Daoy (cell line): ENCODE data around the gene CDC42BPA. TPM values are rescaled to one million over a fixed set of nuclear protein-coding genes. Genes with fewer than 3 reads are reported as not detected.

Source experiments
- DNase-seq: peaks from one replicate; pipeline ENCODE4 v3.0.0-alpha.2; 2015; ENCODE audit warnings: low read depth
- total RNA-seq: library from RNA; depleted of rRNA; stranded (reverse); fragments of >200 nt; shearing (Covaris generic); gene quantifications from 2 replicates; pipeline ENCODE4 v1.2.3, GENCODE V29; 2014

CDC42BPA gene
- total RNA-seq, 1 experiment from 2014 or later = 18.5 TPM

- DNase-seq = no peak
Measured at GRCh38 chr1:227214207-227214606, 104.1 kb downstream of the CDC42BPA start.

- no peak for DNase-seq
Measured at GRCh38 chr1:227213426-227213825, 104.9 kb downstream of the CDC42BPA start.

GRCh38 chr1:227212164-227212563, 106.1 kb downstream of the CDC42BPA start:
- no peak for DNase-seq

- DNase-seq = no peak
Measured at GRCh38 chr1:227210604-227211003, 107.7 kb downstream of the CDC42BPA start.

- DNase-seq = no peak
Measured at GRCh38 chr1:227197064-227197463, 121.2 kb downstream of the CDC42BPA start.

GRCh38 chr1:227192163-227192562, 126.1 kb downstream of the CDC42BPA start:
- DNase-seq = peak; percentile 77

- DNase-seq = no peak
Measured at GRCh38 chr1:227191607-227192006, 126.7 kb downstream of the CDC42BPA start.

GRCh38 chr1:227190321-227190720, 128.0 kb downstream of the CDC42BPA start:
- DNase-seq = no peak

GRCh38 chr1:227185291-227185690, 133.0 kb downstream of the CDC42BPA start:
- DNase-seq = no peak

GRCh38 chr1:227182012-227182411, 136.3 kb downstream of the CDC42BPA start:
- no peak for DNase-seq

GRCh38 chr1:227175611-227176010, 142.7 kb downstream of the CDC42BPA start:
- no peak for DNase-seq

GRCh38 chr1:227174164-227174563, 144.1 kb downstream of the CDC42BPA start:
- no peak for DNase-seq

- no peak for DNase-seq
Measured at GRCh38 chr1:227170361-227171166, 147.7 kb downstream of the CDC42BPA start.

- DNase-seq = no peak
Measured at GRCh38 chr1:227169343-227169742, 148.9 kb downstream of the CDC42BPA start.

GRCh38 chr1:227167276-227168101, 150.8 kb downstream of the CDC42BPA start:
- no peak for DNase-seq

GRCh38 chr1:227166559-227166958, 151.7 kb downstream of the CDC42BPA start:
- no peak for DNase-seq

- DNase-seq = no peak
Measured at GRCh38 chr1:227161470-227161869, 156.8 kb downstream of the CDC42BPA start.

GRCh38 chr1:227156520-227156919, 161.8 kb downstream of the CDC42BPA start:
- DNase-seq = no peak

GRCh38 chr1:227155688-227156087, 162.6 kb downstream of the CDC42BPA start:
- DNase-seq = no peak

- no peak for DNase-seq
Measured at GRCh38 chr1:227155004-227155403, 163.3 kb downstream of the CDC42BPA start.

GRCh38 chr1:227152525-227152924, 165.8 kb downstream of the CDC42BPA start:
- DNase-seq = no peak

- no peak for DNase-seq
Measured at GRCh38 chr1:227140376-227140775, 177.9 kb downstream of the CDC42BPA start.
